HG03558 (cell line): Measurements from ENCODE around the gene RFX1.

Experiments
- ATAC-seq: cut with Tn5 transposase; IDR thresholded peaks from one replicate; pipeline ENCODE4 v1.9.1; 2021; ENCODE audit warnings: moderate number of reproducible peaks; ENCODE audit not compliant: unreplicated experiment; ENCODE audit errors: extremely low read depth

Gene RFX1

GRCh38 chr19:13998426-13998825 lies 7.7 kb downstream of the RFX1 start:
- no peak for ATAC-seq

- ATAC-seq = no peak
These were observed 8.5 kb downstream of the RFX1 start for GRCh38 chr19:13997631-13997962.

- ATAC-seq = no peak
These were observed 9.0 kb downstream of the RFX1 start for GRCh38 chr19:13996928-13997630.

GRCh38 chr19:13995878-13996765 lies 10.0 kb downstream of the RFX1 start:
- ATAC-seq = no peak

GRCh38 chr19:13995017-13995728 lies 10.9 kb downstream of the RFX1 start:
- ATAC-seq = no peak

- ATAC-seq = no peak
These were observed 12.4 kb downstream of the RFX1 start for GRCh38 chr19:13993590-13994300.

- ATAC-seq = no peak
These were observed 14.1 kb downstream of the RFX1 start for GRCh38 chr19:13992025-13992424.

- no peak for ATAC-seq
These were observed 16.0 kb downstream of the RFX1 start for GRCh38 chr19:13990085-13990484.

GRCh38 chr19:13989487-13989886 lies 16.6 kb downstream of the RFX1 start:
- no peak for ATAC-seq

- no peak for ATAC-seq
These were observed 18.8 kb downstream of the RFX1 start for GRCh38 chr19:13987101-13987890.

GRCh38 chr19:13986348-13986904 lies 19.7 kb downstream of the RFX1 start:
- peak; percentile 56 for ATAC-seq

- ATAC-seq = peak; percentile 9
These were observed 20.3 kb downstream of the RFX1 start for GRCh38 chr19:13985771-13986347.

- ATAC-seq = no peak
These were observed 21.0 kb downstream of the RFX1 start for GRCh38 chr19:13984875-13985741.

GRCh38 chr19:13984186-13984585 lies 21.9 kb downstream of the RFX1 start:
- ATAC-seq = no peak

- no peak for ATAC-seq
These were observed 22.8 kb downstream of the RFX1 start for GRCh38 chr19:13983213-13983889.

- no peak for ATAC-seq
These were observed 23.3 kb downstream of the RFX1 start for GRCh38 chr19:13982773-13983172.

GRCh38 chr19:13981988-13982501 lies 24.1 kb downstream of the RFX1 start:
- ATAC-seq = no peak
